ENCODE measurements around the gene CEP97.

The CEP97 gene

DNA sequence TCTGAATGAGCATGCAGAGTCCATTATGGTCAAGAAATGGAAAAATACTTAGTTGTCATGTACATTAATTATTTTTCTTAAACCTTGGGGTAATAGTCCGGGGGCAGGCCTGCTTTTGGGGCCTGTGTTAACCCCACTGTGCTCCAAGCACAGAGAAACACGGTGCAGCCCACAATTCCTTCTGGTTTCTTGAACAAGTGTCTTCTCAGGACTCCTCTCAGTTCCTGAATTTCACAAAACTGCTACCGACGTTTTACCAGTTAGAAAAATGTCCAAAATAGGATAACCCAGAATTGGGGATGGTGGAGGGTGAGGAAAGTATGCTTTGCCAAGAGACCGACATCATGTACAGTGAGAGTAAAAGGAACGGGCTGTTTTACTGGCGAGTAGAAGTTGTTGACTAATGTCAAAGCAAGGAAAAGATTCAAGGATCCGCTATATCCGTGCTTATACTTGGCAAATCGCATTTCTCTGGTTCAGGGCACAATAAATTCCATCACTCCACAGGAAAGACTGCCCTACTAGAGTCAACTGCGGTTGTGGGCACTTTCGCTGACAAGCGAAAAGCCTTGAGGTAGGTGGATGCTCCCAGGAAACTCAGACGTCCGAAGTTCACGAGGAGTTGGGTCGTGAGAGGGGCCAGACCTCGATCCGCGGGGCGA is 54.1 kb downstream of the CEP97 start:
- DNase-seq (ENCODE audit: low read depth), result no peak

DNA sequence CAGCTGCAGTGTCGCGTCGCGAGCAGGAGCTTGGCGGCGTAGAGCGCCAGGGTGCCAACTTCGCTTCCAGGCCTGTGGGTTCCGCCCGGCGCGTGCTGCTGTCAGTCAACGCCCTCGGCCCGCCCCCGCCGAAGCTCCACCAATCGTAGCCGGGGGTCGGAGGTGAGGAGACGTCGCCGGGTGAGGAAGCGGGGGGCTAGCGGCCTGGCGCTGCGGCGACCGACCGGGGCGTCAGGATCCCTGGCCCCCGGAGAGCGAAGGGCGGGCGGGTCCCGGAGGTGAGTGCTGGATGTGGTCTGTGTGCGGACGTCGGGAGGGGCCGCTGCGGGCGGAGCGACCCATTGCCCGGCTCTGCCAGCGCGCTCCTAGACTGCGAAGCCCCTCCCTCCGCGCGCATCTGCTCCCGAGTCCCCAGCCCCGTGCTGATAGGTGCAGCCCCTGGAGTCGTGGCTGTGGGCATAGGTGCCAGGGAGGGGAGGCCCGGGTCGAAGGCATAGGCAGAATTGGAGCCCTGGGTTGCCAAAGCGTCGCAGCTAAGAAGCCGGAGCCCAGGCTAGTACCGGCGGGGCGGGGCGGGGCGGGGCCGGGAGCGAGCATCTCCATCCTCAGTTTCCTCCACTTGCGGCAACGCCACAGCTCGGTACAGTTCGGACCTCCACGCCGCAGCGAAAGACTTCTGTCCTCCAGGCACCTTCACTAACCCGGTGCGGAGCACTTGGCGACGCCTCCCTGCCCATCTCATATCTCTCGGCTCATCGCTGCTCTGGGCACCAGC is 54.8 kb downstream of the CEP97 start, which contains the start of gene NXPE3:
Gene NXPE3, plus strand, starts transcription at position 165 of the 775 bp plus-strand sequence. CDS start 6,386 bp downstream, outside the sequence.
- peak; percentile 88 for DNase-seq (ENCODE audit: low read depth)

DNA sequence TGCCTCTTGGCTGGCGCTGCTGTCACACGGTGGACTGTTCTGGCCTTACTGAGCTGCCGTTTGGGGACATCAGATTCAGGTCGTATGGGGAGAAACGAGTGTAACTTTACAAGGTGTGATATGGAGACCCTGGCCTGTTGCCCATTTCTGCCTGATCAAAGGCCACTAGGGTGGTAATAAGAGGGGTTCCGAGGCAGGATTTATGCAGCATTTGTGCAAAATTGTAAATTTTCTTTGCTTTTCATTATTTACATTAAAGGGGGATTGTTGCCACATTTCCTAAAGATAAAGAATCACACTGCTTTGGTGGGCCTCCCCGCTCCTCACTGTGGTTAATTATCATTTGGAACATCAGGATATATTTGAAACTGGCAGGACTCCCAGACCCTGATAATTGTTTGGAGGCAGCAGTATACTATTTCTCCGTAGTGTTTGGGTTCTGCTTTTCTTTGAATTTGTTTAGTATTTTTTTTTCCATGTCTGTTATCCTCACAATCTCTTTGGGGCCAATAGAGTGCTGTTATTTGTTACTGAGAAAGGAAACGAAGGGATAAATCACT is 55.5 kb downstream of the CEP97 start:
- no peak for DNase-seq (ENCODE audit: low read depth)

DNA sequence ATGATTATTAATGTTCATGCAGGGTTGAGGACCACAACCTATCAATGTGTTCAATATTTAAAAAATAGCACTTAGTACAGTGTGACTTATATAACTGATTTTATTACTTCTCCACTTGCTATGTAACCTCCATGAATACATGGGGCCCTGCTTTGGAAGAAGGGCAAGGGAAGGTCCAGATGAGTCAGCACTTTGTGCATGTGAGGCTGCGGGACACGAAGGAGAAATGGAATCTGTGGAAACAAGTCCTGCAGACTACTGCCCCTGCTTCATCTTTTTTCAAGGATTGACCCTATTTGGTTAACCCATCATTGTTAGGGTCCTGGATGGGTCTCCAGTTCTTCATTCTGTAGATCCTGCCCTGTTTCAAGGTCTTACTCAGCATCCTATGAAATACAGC is 56.2 kb downstream of the CEP97 start:
- no peak for DNase-seq (ENCODE audit: low read depth)

DNA sequence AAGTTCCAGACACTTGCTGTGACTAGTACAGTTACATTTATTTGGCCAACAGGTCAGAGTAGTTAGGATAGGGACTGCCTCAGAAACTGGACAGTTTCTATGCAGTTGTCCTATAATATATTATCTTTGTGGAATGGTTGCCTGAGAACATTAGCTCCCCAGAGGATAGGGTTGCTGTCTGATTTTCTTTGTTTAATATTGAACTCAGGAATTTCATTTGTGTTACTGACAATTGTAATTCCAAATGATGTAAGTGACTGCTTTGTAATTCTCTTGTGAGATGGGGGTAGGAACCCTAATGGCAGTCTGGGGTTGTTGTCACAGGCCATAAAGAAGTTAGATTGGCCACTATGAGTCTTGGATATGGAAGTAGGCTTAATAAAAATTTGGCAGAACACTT is 56.8 kb downstream of the CEP97 start:
- no peak for DNase-seq (ENCODE audit: low read depth)

DNA sequence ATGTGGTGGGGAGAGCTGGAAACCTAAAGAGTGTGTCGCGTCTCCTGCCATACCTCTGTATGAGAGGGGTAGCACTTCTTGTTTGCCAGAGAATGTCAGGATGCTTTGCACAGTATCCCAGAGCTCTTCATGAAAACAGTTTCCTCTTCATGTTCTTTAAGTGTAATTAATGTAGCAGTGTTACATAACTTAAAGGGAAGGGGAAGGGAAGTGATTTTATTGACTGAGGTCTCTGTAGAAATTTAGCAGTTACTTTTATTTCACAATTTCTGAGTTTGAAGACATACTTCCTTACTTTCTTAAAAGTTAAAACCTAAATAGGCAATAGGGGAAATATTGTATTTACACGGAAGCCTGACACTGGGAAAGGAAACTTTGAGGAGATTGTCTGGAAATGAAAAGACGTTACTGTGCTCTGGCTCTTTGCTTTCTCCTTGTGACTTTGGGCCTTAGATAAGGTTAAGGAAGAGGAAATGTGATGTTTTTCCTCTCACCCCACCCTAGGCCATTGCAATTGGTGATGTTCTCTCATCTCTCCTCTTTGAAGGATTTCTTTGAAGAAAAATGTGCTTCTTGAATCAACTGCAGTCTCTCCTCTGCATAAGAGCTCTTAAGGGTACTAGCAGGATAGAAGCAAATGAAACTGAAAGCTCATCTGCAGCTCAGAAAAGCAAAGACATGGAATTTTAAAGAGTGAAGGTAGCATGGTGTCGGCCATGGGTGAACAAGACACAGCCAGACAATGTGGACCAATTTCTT is 60.6 kb downstream of the CEP97 start:
- no peak for DNase-seq (ENCODE audit: low read depth)

DNA sequence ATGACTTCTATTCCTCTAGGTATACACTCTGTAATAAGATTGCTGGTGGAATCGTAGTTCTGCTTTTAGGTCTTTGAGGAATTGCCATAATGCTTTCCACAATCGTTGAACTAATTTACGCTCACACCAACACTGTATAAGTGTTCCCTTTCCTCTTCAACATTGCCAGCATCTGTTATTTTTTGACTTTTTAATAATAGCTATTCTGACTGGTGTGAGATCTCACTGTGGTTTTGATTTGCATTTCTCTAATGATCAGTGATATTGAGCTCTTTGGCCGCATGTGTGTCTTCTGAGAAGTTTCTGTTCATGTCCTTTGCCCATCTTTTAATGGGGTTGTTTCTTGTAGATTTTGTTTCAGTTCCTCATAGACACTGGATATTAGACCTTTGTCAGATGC is 67.4 kb downstream of the CEP97 start:
- no peak for DNase-seq (ENCODE audit: low read depth)

DNA sequence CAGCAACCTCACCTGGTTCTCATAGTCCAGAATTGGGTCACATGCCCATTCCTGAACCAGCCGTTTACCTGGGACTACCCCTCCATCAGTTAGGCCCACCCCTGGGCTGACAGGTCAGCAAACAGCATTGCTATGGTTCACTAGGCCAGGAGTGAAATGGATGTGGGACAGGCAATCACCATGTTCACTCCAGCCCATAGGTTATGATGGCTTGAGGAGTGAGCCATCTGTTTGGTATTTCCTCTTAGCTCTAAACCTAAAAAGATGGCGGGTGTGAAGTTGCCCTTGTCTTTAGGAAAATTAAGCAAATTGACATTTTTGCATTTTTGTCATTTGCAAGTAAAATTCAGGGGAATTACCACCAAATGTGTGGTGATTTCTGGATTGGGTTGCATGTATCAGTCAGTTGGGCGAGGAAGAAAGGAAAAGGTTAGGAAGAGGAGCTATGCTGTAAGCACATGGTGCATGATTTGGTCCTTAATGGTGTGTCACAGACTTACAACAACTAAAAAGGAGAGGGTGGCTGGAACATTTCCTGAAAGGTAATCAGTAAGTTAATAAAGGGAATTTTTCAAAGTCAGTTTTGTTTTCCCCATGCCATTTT is 71.8 kb downstream of the CEP97 start:
- DNase-seq (ENCODE audit: low read depth), result no peak

DNA sequence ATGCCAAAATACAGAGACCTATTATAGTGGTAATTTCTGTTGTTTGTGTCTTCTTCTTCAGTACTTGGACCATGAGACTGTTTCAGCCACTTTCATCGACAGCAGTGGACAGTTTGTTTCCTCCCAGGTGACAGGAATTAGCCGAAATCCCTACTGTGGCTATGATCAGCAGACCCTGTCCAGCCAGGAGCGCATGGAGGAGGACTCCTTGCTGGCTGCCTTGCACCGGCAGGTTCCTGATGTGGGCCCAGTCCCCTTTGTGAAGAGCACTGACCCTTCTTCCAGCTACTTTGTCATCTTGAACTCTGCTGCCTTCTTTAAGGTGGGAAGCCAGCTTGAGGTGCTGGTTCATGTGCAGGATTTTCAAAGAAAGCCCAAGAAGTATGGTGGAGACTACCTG is 76.8 kb downstream of the CEP97 start:
- DNase-seq (ENCODE audit: low read depth), result no peak

DNA sequence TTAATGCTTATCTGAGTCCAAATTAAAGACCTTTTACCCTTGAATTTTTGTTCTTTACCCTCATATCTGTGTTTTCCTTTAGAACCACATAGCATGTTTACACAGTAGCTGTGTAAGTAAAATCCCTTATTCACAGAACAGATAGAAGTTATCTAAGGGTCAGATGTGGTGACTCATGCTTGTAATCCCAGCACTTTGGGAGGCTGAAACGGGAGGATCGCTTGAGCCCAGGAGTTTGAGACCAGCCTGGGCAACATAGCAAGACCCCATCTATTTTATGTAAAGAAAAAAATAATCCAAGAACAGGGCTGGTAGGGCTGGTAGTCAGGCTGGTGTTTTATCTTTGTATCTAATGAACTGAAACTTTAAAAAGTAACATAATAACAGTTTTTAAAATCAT is 77.8 kb downstream of the CEP97 start:
- DNase-seq (ENCODE audit: low read depth), result no peak

DNA sequence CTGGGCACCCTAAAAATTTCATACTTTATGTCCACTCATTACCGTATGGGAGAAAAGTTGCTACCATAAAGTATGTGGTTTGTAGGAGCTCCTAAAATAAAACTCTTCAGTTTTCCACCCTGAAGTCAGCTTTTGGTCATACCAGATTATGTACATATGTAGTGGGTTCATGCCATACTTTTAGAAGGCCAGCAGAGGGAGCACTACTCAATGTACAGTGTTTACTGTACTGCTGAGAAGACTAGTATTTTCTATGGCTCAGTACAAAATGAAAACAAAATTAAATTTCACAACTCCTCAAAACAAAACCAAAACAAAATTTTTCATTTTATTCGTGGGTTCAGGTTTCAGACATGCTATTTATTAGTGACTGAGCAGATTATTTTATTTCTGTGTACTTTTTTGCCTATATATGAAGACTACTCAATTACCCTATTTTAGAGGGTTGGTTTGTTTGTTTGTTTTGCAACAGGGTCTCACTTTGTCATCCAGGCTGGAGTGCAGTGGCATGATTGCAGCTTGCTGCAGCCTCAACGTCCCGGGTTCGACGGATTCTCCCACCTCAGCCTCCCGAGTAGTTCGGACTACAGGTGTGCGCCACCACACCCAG is 78.9 kb downstream of the CEP97 start:
- DNase-seq (ENCODE audit: low read depth), result no peak

DNA sequence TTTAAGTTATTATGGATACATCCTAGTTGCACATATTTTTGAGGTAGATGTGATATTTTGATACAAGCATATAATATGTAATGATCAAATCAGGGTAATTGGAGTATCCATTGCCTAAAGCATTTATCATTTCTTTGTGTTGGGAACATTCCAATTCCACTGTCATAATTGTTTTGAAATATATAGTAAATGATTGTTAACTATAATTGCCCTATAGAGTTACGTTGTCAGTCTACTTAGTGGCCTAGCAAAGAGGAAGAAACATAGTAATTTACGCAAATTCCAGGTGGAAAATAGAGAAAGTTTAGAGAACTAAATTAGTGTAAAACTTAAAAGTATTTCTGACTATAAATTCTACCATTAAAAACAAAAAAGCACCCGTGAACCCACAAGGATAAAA is 79.5 kb downstream of the CEP97 start:
- DNase-seq (ENCODE audit: low read depth), result no peak

DNA sequence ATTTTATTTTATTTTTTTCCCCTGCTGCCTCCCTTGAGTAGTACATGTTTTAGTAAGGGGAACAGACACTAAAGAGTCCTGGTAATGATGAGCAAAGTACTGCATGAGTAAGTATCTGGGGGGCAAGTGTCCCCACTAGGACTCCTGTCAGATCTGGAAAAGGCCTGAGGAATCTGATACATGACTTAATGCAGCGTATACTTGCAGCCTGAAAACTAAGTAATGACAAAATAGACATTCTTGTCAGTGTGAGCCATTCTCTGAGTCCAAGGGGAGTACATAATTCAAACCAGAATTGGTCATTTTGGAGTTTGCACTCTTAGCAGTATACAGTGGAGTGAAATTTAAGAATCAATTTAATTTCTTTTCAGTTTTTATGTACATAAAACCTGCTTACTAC is 82.1 kb downstream of the CEP97 start:
- no peak for DNase-seq (ENCODE audit: low read depth)

DNA sequence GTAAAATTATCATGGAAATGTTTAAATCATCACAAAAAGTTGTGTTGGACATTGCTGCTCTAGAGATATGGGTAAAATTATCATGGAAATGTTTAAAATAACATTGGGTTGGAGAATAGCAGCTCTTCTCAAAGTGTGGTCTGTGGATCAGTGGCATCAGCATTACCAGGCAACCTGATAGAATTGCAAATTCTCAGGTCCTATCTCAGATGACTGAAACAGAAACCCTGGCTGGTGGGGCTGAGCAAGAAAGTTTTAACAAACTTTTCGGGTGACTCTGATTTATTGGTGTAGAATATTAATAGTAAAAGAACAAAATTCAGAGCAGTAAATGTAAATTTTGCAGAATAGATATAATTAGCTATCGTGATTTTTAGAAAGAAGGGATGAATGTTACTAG is 83.5 kb downstream of the CEP97 start:
- DNase-seq (ENCODE audit: low read depth), result no peak

DNA sequence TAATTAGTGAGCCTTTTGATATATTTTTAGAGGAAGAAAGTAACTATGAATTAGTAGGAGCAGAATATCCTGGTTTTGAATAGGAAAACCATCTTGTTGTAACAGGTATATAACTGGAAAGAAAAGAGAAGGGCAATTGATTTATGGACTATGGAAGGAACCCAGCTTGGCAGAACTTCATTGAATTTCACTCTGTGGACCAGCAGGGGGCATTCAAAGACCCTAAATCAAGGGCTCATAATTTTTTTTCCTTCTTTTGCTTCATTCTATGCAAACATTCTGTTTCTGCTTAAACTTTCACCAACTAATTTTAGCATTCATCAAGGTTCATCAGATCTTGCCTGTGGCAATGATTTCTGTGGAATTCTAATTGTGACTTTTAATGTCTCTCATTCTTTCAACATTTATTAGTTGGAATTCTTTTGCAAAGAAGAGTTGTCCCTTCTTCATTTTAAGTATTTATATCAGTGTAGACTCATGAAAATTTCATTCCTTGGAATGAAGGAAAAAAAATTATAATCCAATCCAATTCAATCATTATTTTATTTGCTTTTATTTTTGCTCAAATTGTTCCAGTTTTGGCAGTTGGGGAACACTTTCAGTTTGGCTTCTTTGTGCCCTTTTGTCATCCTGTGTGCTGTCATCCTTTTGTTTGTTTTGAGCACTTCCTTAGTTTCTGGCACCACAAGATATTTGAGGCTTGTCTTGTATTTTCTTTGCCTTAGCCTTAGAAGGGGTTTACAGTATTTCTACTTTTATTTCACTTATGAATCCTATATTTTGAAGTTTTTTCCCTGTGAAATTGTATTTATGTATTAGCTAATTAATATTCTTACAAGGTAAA is 85.0 kb downstream of the CEP97 start:
- no peak for DNase-seq (ENCODE audit: low read depth)

DNA sequence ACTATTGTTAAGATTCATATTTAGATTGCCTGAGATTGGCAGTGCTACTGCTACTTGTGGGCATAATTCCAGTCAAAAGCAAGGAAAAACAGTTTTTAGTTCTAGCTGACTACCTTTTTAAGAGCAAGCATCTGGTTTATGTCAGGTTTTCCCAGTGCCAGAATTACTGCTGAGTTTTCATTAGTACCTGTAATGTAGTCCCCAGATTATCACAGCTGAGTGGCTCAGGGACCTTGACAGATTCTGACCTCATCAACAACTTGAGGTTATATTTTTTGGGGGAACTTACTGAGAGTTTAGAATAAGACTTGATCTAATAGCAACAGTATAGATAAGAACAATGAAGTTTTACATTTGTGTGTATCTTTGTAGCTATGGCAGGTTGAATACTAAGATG is 85.6 kb downstream of the CEP97 start:
- DNase-seq (ENCODE audit: low read depth), result no peak

DNA sequence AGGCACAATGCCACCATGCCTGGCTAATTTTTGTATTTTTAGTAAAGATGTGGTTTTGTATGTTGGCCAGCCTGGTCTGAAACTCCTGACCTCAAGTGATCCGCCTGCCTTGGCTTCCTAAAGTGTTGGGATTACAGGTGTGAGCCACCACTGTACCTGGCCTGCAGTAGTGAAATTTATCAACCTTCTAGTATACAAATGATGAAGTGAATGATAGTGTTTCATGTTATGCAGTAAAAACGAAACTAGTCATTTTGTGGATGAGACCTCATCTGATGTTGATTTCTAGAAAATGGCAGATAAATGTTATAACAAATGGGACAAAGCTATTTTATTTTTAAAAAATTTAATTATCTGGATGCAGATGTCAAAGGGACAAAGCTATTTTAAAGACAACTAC is 87.5 kb downstream of the CEP97 start:
- DNase-seq (ENCODE audit: low read depth), result no peak

DNA sequence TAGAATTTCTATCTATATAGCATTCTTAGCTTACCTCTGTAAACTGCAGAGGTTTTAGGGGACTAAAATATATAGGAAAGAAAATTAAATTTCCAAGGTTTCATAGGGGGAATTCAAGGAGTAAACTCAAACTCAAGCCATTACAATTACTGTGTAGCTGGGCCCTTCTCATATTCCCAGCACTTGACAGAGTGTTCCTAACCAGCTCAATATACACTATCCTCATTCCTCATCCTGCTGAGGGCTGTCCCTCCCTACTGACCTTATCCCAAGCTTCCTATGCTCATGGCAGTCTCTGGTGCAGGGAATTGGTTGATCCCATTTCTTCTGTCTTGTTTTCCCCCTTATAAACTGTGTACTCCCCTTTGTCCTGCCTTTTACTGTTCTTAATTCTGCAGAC is 88.5 kb downstream of the CEP97 start:
- DNase-seq (ENCODE audit: low read depth), result no peak

DNA sequence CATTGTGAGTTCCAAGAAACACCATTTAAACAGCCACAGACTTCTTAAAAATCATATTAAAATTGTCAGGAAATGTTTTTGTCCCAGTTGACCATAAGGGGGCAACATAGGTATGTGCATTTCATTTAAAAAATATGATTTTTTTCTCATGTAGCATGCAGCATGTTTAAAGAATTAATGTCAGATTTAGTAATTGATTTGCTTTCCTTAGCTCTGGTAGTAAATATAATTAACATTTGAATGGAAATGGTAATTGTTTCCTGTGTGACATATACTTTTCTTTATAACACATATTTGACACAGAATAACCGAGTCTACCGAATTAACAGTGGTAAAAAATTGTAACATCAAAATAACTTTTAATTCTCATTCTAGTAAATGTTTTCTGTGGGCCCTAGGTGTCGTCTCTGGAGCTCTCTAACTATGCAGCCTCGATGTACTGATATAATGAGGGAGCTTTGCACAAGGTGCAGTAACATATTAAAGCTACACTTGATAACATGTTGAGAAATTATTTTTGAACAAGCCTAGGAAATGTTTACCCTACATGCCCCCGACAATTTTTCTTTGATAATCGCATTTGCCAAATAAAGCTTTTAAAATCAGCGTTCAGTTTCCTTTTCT is 89.5 kb downstream of the CEP97 start:
- no peak for DNase-seq (ENCODE audit: low read depth)

DNA sequence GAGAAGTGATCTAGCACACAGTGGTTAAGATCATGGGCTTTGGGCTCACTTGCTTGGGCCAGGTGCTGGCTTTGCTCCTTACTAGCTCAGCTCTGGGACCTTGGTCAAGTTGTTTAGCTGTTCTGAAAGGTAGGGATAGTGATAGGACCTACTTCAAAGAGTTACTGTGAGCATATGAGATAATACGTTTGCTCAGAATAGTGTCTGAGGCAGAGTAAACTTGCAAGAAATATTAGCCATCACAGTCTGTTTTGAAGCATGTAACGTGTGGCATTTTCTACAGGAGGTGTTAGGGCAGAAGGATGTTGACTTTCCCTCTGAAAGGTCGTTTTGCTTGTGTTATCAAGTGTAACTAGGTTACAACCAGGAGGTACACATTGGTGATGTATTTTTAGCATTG is 90.4 kb downstream of the CEP97 start:
- DNase-seq (ENCODE audit: low read depth), result no peak

Data from stimulated activated CD8-positive, alpha-beta memory T cell treated with anti-CD3 and anti-CD28 coated beads, Interleukin-7, amount 100 ng/mL, for 24 hours (primary cell).